ENCODE data around the gene SLCO4A1.
A peak's percentile ranks its signal among the peaks of the same experiment; 100 is the strongest.

SLCO4A1 gene

GRCh38 chr20:62607366-62608217, 34.7 kb upstream of the SLCO4A1 start:
- no peak for DNase-seq (ENCODE audit: low read depth)

GRCh38 chr20:62608218-62608565, 34.1 kb upstream of the SLCO4A1 start:
- DNase-seq (ENCODE audit: low read depth): no peak

- no peak for DNase-seq (ENCODE audit: low read depth)
Observed at GRCh38 chr20:62609279-62609720, 33.0 kb upstream of the SLCO4A1 start.

GRCh38 chr20:62609811-62610757, 32.2 kb upstream of the SLCO4A1 start:
- no peak for DNase-seq (ENCODE audit: low read depth)

- DNase-seq (ENCODE audit: low read depth): no peak
Observed at GRCh38 chr20:62611012-62611411, 31.3 kb upstream of the SLCO4A1 start.

GRCh38 chr20:62611819-62612218, 30.5 kb upstream of the SLCO4A1 start:
- DNase-seq (ENCODE audit: low read depth): no peak

GRCh38 chr20:62614085-62614960, 28.0 kb upstream of the SLCO4A1 start:
- no peak for DNase-seq (ENCODE audit: low read depth)

- DNase-seq (ENCODE audit: low read depth): no peak
Observed at GRCh38 chr20:62614961-62615680, 27.2 kb upstream of the SLCO4A1 start.

- no peak for DNase-seq (ENCODE audit: low read depth)
Observed at GRCh38 chr20:62615750-62616251, 26.5 kb upstream of the SLCO4A1 start.

- peak; percentile 53 for DNase-seq (ENCODE audit: low read depth)
Observed at GRCh38 chr20:62616728-62617621, 25.3 kb upstream of the SLCO4A1 start.

- no peak for DNase-seq (ENCODE audit: low read depth)
Observed at GRCh38 chr20:62617711-62618483, 24.4 kb upstream of the SLCO4A1 start.

GRCh38 chr20:62618611-62619529, 23.4 kb upstream of the SLCO4A1 start:
- no peak for DNase-seq (ENCODE audit: low read depth)

- DNase-seq (ENCODE audit: low read depth): no peak
Observed at GRCh38 chr20:62620625-62621024, 21.7 kb upstream of the SLCO4A1 start.

GRCh38 chr20:62621251-62622110, 20.8 kb upstream of the SLCO4A1 start:
- no peak for DNase-seq (ENCODE audit: low read depth)

- no peak for DNase-seq (ENCODE audit: low read depth)
Observed at GRCh38 chr20:62622178-62622876, 20.0 kb upstream of the SLCO4A1 start.

- DNase-seq (ENCODE audit: low read depth): no peak
Observed at GRCh38 chr20:62622877-62623487, 19.3 kb upstream of the SLCO4A1 start.
